DMS79 (cell line): Measurements from ENCODE around the gene TAOK3.
"Not testable (repeated sequence)": the region's sequence is repeated elsewhere in the genome, so short reads cannot be mapped to it uniquely, and the experiment has no call there.

ENCODE experiments used
- DNase-seq: peaks from one replicate; lab custom pipeline; 2025; lab: John Stamatoyannopoulos, UW

Gene TAOK3

GRCh38 chr12:118373616-118374015 lies 909 bp upstream of the TAOK3 start:
- DNase-seq, result no peak

GRCh38 chr12:118371321-118372282 lies 1.1 kb downstream of the TAOK3 start:
- no peak for DNase-seq

GRCh38 chr12:118370601-118371000 lies 2.1 kb downstream of the TAOK3 start:
- no peak for DNase-seq

GRCh38 chr12:118368821-118369220 lies 3.9 kb downstream of the TAOK3 start:
- no peak for DNase-seq

- no peak for DNase-seq
Observed at GRCh38 chr12:118361889-118362288, 10.8 kb downstream of the TAOK3 start.

GRCh38 chr12:118361092-118361404 lies 11.7 kb downstream of the TAOK3 start:
- no peak for DNase-seq

GRCh38 chr12:118359541-118359915 lies 13.2 kb downstream of the TAOK3 start:
- DNase-seq, result no peak

- DNase-seq, result no peak
Observed at GRCh38 chr12:118358612-118359540, 13.8 kb downstream of the TAOK3 start.

GRCh38 chr12:118358008-118358359 lies 14.7 kb downstream of the TAOK3 start:
- no peak for DNase-seq

- DNase-seq, result no peak
Observed at GRCh38 chr12:118357257-118358007, 15.3 kb downstream of the TAOK3 start.

- no peak for DNase-seq
Observed at GRCh38 chr12:118356809-118357256, 15.9 kb downstream of the TAOK3 start.

- DNase-seq, result no peak
Observed at GRCh38 chr12:118355843-118356242, 16.9 kb downstream of the TAOK3 start.

- DNase-seq, result no peak
Observed at GRCh38 chr12:118354903-118355302, 17.8 kb downstream of the TAOK3 start.

- DNase-seq, result not testable (repeated sequence)
Observed at GRCh38 chr12:118354503-118354902, 18.2 kb downstream of the TAOK3 start.

GRCh38 chr12:118353721-118354120 lies 19.0 kb downstream of the TAOK3 start:
- DNase-seq, result no peak

GRCh38 chr12:118350908-118351559 lies 21.7 kb downstream of the TAOK3 start:
- no peak for DNase-seq

- DNase-seq, result no peak
Observed at GRCh38 chr12:118347916-118348315, 24.8 kb downstream of the TAOK3 start.

GRCh38 chr12:118346895-118347294 lies 25.8 kb downstream of the TAOK3 start:
- DNase-seq, result no peak

GRCh38 chr12:118345355-118345754 lies 27.4 kb downstream of the TAOK3 start:
- DNase-seq, result no peak

- no peak for DNase-seq
Observed at GRCh38 chr12:118344829-118345228, 27.9 kb downstream of the TAOK3 start.

GRCh38 chr12:118342090-118342489 lies 30.6 kb downstream of the TAOK3 start:
- no peak for DNase-seq
